Forelimb muscle (tissue), 1 donor: ENCODE results near the gene CTU1. TPM values are rescaled to one million over a fixed set of nuclear protein-coding genes. Genes with fewer than 3 reads are reported as not detected.

ENCODE experiments used
- DNase-seq: peaks from one replicate; pipeline ENCODE4 v3.0.0-alpha.2; 2013; ENCODE audit warnings: low read depth
- polyA plus RNA-seq: library from polyadenylated mRNA; unstranded; fragments of 120-200 nt; gene quantifications from one replicate; pipeline ENCODE4 v1.2.1, GENCODE V29; 2013; ENCODE audit not compliant: insufficient read length

Gene CTU1
- polyA plus RNA-seq, 1 donor = 2.4 TPM

DNA sequence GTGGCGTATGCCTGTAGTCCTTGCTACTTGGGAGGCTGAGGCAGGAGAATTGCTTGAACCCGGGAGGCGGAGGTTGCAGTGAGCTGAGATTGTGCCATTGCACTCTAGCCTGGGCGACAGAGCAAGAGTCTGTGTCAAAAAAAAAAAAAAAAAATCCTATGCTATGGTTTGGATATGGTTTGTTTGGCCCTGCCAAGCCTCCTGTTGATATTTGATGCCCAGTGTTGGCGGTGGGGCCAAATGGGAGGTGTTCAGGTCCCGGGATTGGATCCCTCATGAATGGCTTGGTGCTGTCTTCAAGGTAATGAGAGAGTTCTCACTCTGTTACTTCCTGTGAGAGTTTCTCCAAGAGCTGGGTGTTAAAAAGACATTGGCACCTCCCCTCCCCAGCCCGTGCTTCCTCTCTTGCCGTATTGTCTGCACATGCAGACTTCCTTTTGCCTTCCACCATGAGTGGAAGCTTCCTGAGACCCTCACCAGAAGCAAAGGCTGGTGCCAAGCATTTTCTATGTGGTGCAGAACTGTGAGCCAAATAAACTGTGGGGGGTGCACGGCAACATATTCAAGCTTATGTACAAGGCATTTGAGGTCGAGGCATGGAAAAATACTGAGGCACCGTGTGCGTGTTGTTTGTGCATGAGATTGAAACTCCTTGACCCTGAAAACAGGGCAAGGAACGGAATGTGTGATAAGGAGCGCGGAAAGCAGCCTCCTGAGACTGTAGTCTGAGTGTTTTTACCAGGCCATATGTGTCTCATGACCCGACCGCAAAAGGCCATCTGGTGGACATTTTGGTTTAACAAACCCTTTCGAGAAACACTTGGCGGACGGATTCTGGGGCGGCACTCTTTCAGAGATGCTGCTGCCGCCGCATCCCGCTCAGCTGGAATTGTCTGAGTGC lies 23.8 kb upstream of the CTU1 start:
- no peak for DNase-seq

- DNase-seq = no peak
Observed at GRCh38 chr19:51129716-51130115, 21.5 kb upstream of the CTU1 start.

GRCh38 chr19:51128227-51128626 lies 20.0 kb upstream of the CTU1 start:
- no peak for DNase-seq

DNA sequence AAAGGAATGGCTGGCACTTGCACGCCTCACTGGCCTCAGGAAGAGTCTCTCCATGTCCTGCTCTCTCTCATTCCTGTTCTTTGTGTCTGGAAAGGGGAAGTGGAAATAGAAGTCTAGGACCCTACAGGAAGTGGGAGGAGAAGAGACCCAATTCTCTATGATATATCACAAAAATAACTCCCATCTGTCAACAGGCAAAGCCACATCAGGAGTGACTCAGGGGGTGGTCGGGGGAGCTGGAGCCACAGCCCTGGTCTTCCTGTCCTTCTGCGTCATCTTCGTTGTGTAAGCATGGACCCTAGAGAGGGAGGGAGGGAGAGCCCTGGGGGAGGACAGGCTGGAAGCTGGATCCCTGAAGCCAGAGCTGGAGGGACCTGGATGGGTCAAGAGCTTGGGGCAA lies 19.5 kb upstream of the CTU1 start:
- DNase-seq = no peak

DNA sequence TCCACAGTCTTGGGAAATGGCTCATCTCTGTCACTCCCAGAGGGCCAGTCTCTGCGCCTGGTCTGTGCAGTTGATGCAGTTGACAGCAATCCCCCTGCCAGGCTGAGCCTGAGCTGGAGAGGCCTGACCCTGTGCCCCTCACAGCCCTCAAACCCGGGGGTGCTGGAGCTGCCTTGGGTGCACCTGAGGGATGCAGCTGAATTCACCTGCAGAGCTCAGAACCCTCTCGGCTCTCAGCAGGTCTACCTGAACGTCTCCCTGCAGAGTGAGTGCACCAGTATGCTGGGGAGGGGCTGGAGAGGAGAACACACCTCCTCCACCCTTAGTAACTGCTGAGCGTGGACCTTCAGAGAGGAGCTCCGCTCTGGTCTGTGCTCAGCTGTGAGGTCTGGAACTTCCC lies 18.8 kb upstream of the CTU1 start:
- no peak for DNase-seq

DNA sequence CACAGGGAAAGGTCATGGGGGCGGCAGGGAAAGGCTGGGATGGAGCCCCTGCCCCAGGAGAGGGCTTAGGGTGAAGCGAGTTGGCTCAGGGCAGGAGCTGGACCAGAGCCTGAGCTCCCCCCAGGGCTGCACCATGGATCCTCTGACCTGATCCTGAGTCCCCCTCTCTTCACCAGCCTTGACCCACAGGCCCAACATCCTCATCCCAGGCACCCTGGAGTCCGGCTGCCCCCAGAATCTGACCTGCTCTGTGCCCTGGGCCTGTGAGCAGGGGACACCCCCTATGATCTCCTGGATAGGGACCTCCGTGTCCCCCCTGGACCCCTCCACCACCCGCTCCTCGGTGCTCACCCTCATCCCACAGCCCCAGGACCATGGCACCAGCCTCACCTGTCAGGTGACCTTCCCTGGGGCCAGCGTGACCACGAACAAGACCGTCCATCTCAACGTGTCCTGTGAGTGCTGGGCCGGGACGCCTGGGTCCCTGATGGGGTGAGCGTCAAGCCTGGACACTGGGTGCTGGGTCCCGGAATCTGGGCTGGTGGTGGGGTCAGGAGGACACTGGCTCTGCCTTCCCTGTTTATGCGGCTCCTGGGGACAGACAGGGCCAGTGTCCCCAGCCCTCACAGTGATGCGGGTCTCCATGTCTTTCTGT lies 17.3 kb upstream of the CTU1 start:
- no peak for DNase-seq

DNA sequence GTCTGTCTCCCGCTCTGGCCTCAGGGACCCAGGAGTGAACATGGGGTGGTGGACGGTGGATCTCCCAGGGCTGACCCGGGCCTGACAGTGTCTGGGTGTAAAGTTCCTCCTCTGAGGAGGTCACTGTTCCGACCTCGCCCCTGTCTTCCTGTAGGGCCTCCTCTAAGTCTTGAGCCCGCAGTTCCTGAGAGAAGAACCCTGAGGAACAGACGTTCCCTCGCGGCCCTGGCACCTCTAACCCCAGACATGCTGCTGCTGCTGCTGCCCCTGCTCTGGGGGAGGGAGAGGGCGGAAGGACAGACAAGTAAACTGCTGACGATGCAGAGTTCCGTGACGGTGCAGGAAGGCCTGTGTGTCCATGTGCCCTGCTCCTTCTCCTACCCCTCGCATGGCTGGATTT lies 16.5 kb upstream of the CTU1 start, which contains the start of gene SIGLEC9:
TSS of gene SIGLEC9 (plus strand) at position 178 of the 400 bp plus-strand sequence. CDS start at position 247, 69 bp downstream.
- no peak for DNase-seq

- DNase-seq = no peak
Observed at GRCh38 chr19:51124216-51124615, 16.0 kb upstream of the CTU1 start.

DNA sequence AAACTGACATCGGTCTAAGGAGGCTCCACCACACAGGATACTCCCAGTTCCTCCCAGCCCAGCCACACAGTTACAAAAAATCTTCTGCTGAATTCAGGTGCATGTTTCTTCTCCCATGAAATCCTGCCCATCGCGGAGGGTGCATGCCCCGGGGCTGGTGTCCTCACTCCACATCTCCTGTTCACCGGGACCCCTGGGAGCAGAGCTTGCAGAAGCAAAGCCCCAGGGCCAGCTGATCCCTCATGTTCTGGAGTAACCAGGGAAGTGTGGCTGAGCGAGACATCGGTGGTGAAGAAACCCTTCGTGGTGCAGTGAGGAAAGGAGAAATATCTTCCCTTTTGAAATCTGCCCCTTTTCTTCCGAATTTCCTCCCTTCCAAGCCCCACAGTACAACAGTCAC lies 15.6 kb upstream of the CTU1 start:
- no peak for DNase-seq

DNA sequence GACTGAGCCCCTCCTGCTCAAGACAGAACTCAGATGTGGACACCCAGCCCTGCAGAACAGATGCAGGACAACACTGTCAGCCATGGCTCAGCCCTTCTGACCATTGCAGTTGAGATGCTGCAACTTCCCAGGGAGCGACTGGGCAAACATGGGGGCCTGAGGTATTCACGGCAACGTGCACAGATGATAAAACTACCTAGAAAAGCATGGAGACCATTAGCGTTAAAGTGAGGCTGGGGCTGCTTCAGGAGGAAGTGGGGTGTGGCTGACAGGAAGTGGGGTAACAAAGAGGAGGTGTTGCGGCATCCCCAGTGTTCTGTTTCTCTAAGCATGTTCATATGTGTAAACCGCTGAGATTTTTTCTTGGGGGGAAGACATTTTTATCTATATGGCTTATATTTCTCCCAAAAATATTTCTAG lies 15.2 kb upstream of the CTU1 start:
- no peak for DNase-seq

DNA sequence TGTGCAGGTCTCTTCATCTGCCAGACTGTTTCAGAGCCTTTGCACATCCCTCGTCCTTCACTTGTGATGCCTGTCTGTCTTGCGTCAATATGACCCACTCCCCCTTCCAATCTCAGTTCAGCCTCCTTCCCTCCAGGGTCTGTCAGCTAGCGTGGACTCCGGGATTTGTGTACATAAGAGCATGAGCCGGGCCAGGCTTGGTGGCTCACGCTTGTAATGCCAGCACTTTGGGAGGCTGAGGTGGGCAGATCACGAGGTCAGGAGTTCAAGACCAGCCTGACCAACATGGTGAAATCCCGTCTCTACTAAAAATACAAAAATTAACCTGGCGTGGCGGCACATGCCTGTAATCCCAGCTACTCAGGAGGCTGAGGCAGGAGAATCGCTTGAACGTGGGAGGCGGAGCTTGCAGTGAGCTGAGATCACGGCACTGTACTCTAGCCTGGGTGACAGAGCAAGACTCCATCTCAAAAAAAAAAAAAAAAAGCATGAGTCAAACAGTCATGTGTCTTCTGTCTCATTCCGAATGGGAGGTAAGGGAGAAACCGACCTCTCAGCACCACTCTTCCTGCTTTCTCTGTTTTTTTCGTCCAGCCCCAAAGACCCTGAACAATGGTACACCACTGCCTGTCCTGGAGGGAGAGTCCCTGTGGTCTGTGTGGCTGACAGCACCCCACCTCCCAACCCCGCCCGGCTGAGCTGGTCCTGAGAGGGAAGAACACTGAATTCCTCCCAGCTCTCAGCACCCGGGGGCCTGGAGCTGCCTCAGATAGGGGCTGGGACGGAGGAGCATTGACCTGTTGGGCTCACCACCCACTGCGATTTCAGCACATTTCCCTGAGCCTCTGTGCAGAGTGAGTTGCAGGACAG lies 14.1 kb upstream of the CTU1 start:
- DNase-seq = no peak

GRCh38 chr19:51121257-51121656 lies 13.0 kb upstream of the CTU1 start:
- no peak for DNase-seq

DNA sequence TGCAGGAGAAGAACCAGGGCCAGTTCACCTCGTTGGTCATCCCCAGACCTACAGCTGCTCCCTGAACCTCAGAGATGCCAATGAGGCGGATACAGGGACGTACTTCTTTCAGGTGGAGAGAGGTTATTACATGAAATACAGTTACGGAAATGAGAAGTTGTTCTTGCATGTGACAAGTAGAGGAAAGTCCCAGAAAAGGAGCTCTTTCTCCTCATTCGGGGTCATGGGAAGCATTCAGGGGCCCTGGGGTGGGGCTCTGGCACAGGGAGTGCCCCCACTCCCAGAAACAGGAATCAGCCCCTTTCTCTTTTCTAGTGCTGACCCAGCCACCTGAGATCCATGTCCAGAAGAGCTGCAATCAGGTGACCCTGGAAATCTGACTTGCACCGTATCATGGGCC lies 12.0 kb upstream of the CTU1 start:
- no peak for DNase-seq

DNA sequence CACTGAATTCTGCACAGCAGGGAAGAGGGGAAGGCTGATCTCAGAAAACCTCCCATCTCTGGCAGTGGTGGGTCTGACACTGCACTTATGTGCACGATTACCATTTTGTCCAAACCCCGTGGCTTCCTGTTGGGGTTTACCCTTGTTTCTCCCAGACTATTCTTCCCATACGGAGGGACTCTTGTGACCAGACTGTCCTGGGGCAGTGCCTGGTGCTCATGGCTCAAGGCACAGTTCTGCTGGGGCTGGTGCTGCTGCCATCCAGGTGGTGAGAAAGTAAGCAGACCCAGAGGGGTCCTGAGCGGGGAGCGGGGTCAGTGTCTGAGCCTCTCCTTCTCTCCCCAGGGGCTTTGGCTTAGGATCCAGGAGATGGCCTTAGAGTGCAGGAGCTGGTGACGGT lies 11.4 kb upstream of the CTU1 start:
- DNase-seq = no peak

GRCh38 chr19:51119101-51119500 lies 10.9 kb upstream of the CTU1 start:
- DNase-seq = no peak

DNA sequence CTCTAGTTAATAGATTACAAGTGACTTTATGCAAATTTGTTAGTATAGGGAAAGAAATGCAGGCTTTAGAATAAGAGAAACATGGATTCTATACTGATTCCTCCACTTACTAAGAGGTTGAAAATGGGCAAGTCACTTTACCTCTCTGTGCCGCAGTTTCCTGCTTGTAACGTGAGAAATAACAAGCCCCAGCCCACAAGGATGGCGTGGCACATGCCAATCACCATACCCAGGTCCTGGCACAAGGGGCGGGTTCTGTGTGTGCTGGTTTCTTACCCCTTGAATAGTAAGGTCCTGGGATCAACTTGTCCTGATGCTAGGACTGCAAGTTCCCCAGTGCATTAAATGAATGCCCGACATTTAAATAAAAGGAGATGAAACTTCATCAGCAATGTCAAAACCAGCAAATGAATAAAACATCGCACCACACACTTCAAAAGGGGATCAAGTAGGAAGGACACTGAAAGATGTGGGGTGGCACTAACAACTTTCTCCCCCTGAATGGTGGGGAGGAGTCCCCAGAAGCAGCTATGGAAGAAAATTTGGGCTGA lies 8.6 kb upstream of the CTU1 start:
- no peak for DNase-seq

GRCh38 chr19:51114087-51114729 lies 6.0 kb upstream of the CTU1 start:
- DNase-seq = no peak

- no peak for DNase-seq
Observed at GRCh38 chr19:51111606-51112005, 3.4 kb upstream of the CTU1 start.

DNA sequence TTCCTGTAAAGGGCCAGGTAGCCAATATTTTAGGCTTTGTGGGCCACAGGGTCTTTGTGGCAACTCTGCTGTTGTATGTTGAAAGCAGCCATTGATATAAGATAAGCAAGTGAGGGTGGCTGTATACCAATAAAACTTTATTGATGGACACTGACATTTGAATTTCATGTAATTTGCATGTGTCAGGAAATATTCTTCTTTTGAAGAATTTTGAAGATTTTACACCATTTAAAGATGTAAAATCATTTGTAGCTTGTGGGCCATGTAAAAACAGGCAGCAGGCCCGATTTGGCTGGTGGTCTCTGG lies 2.4 kb upstream of the CTU1 start:
- no peak for DNase-seq

DNA sequence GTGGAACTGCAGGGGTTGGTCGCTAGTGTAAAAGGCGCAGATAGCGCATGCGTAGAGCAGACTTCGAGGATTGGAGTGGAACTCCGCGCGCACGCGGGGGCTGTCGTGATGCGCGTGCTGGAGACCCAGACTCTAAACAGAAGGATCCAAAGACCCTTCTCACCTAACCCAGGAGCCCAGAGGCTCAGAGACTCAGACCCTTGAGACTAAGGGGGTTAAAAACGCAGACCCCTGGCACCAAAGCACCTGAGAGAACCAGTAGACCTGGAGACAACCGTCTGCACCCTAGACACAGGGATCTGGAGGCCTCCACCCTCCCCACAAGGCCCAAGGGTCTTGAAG lies 567 bp upstream of the CTU1 start:
- no peak for DNase-seq

- no peak for DNase-seq
Observed at GRCh38 chr19:51107406-51108065, 673 bp downstream of the CTU1 start.
